SU-DHL-6 (cell line): Measurements from ENCODE around the gene RNF141.

Experiments
- CTCF ChIP-seq: fragments of 200-600 bp; sonication (generic); IDR thresholded peaks from one replicate; pipeline ENCODE4 v1.5.1; 2017; ENCODE audit warnings: antibody characterized with exemption, mild to moderate bottlenecking, low read length, moderate library complexity; ENCODE audit not compliant: insufficient read depth, poor library complexity, severe bottlenecking
- EZH2phosphoT487 ChIP-seq: fragments of 200-600 bp; sonication (generic), shearing (Covaris generic); conservative IDR thresholded peaks from 2 replicates; pipeline ENCODE4 v1.6.1; 2018; ENCODE audit warnings: mild to moderate bottlenecking, antibody characterized with exemption, low read length, moderate library complexity, mixed read lengths

GRCh38 chr11:10566257-10566957, 25.4 kb upstream of the RNF141 start:
- TF ChIP-seq CTCF (no peak), EZH2phosphoT487 (no peak)
